ENCODE measurements around the gene SLC24A5.

Gene SLC24A5

GRCh38 chr15:48186271-48186670 is 65.5 kb downstream of the SLC24A5 start:
- Mint-ChIP-seq H3K36me3 (ENCODE audit: low read depth) (no peaks in the 10 kb centered on the region), H3K27me3 (peaks cover 39% of the 10 kb centered on the region), H3K4me3 (no peak overlapping the region), H3K9me3 (peaks cover under 1% of the 10 kb centered on the region), H3K27ac (no peak overlapping the region), H3K4me1 (ENCODE audit: low read depth) (peaks cover under 1% of the 10 kb centered on the region)
- DNase-seq, result no peak

- Mint-ChIP-seq H3K9me3 (peaks cover 2% of the 10 kb centered on the region), H3K27me3 (peaks cover 51% of the 10 kb centered on the region), H3K4me3 (peak overlapping the region; percentile 6), H3K27ac (no peak overlapping the region), H3K4me1 (ENCODE audit: low read depth) (peaks cover 3% of the 10 kb centered on the region), H3K36me3 (ENCODE audit: low read depth) (no peaks in the 10 kb centered on the region)
- DNase-seq, result peak; percentile 42
Measured at GRCh38 chr15:48190932-48191573, 70.3 kb downstream of the SLC24A5 start.

- H3K27me3 Mint-ChIP-seq, result peaks cover 50% of the 10 kb centered on the region
- peaks cover 2% of the 10 kb centered on the region for H3K9me3 Mint-ChIP-seq
- no peak within 1 kb of the TSS for H3K27ac Mint-ChIP-seq
- H3K4me3 Mint-ChIP-seq, result peak within 1 kb of the TSS; percentile 6
- H3K36me3 Mint-ChIP-seq (ENCODE audit: low read depth), result no peaks in the 10 kb centered on the region
- peaks cover 3% of the 10 kb centered on the region for H3K4me1 Mint-ChIP-seq (ENCODE audit: low read depth)
- no peak for DNase-seq
Measured at GRCh38 chr15:48191574-48192225, 70.9 kb downstream of the SLC24A5 start, which contains the start of gene CTXN2. Gene CTXN2, plus strand, starts transcription at chr15:48191665. Its CDS starts 9,636 bp downstream, at chr15:48201301.

Data from activated T-cell treated with anti-CD3 and anti-CD28 coated beads, Interleukin-2, amount 50 U/mL, for 24 hours (primary cell).